Measurements from ENCODE around the gene DYSF. TPM values are rescaled to one million over a fixed set of nuclear protein-coding genes. Genes with fewer than 3 reads are reported as not detected.

The DYSF gene
- total and polyA plus RNA-seq, 8 donors: 17.8 to 71.4 (median 21.6) TPM

DNA sequence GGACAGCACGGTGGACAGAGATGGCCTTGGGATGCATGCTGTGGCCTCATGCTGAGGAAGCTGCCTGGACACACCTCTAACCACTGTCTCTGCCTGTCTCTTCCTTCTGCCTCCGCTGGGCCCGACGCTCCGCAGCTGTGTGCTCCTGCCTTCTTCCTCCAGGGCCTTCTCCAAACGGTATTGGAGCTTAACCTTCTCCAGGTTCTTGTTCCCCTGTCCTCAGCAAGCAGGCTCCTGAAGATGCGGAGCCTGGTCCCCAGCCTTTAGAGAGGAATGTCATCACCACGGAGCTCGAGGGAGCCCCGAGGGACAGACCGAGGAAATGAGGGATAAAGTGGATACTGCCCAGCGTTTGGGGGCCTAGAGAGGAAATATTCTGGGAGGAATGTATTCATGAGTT lies 155.1 kb downstream of the DYSF start:
- Histone ChIP-seq H3K27me3 (no peaks in the 10 kb centered on the region), H3K36me3 (peaks cover 0 to 75% of the 10 kb centered on the region in 2 donors), H3K9me3 (no peaks in the 10 kb centered on the region), H3K4me3 (no peak overlapping the region), H3K27ac (no peak overlapping the region), H3K4me1 (peaks cover 0 to 16% of the 10 kb centered on the region in 2 donors)
- ATAC-seq (no peak), DNase-seq (peak in 2 of 4 donors; percentile 20 to 22)
- TF ChIP-seq, protein P1, sequence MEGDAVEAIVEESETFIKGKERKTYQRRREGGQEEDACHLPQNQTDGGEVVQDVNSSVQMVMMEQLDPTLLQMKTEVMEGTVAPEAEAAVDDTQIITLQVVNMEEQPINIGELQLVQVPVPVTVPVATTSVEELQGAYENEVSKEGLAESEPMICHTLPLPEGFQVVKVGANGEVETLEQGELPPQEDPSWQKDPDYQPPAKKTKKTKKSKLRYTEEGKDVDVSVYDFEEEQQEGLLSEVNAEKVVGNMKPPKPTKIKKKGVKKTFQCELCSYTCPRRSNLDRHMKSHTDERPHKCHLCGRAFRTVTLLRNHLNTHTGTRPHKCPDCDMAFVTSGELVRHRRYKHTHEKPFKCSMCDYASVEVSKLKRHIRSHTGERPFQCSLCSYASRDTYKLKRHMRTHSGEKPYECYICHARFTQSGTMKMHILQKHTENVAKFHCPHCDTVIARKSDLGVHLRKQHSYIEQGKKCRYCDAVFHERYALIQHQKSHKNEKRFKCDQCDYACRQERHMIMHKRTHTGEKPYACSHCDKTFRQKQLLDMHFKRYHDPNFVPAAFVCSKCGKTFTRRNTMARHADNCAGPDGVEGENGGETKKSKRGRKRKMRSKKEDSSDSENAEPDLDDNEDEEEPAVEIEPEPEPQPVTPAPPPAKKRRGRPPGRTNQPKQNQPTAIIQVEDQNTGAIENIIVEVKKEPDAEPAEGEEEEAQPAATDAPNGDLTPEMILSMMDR (IDR thresholded peaks at IDR 0.05): no peak
- intact Hi-C loops (cut with DNase I): no loop called here

DNA sequence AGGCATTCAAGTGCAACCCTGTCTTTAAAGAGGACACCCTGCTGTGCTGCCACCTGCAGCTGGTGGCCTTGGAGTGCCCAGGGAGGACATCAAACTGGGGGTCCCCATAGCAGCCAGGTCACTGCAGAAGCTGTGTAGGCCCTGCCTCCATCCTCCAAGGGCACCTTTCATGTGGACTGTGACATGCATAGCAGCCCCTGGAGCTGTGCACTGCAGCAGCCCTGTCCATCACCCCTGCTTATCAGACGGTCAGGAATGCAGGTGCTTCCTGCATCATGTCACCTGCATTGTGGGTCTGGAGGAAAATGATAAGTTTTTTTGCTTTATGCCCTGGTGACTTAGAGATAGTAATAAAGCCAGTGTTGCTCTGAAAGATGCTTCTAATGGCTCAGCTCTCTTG lies 155.7 kb downstream of the DYSF start:
- Histone ChIP-seq H3K4me3 (no peak overlapping the region), H3K4me1 (peaks cover 0 to 16% of the 10 kb centered on the region in 2 donors), H3K36me3 (peaks cover 0 to 77% of the 10 kb centered on the region in 2 donors), H3K27ac (no peak overlapping the region), H3K27me3 (no peaks in the 10 kb centered on the region), H3K9me3 (no peaks in the 10 kb centered on the region)
- TF ChIP-seq, protein P1 (IDR thresholded peaks at IDR 0.05): no peak
- intact Hi-C loops (cut with DNase I): no loop called here
- DNase-seq: peak in 2 of 4 donors; percentile 24 to 27
- no peak for ATAC-seq

DNA sequence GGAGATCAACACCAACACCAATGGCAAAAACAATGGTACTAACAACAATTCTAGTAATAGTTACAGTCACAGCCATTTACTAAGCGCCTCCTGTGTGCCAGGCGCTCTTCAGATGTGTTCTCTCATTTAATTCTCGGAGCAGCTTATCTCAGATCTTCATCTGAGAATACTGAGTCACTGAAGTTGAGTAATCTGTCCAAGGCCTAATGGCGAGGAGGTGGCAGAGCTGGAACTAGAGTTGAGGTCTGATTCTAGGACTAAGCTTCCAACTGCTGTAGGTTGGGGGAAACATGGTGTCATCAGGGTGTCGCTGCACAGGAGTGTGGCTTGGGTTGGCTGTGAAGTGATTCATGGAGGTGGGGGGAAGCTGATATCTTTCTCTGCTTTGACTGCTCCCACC lies 156.1 kb downstream of the DYSF start:
- H3K27me3 ChIP-seq: no peaks in the 10 kb centered on the region
- no peaks in the 10 kb centered on the region for H3K9me3 ChIP-seq
- H3K4me1 ChIP-seq: peaks cover 0 to 16% of the 10 kb centered on the region in 2 donors
- intact Hi-C loops (cut with DNase I): no loop called here
- DNase-seq (peak in 2 of 4 donors; percentile 6 to 17), ATAC-seq (no peak)
- peaks cover 0 to 78% of the 10 kb centered on the region in 2 donors for H3K36me3 ChIP-seq
- TF ChIP-seq, protein P1 (IDR thresholded peaks at IDR 0.05): no peak
- H3K4me3 ChIP-seq: no peak overlapping the region
- no peak overlapping the region for H3K27ac ChIP-seq

DNA sequence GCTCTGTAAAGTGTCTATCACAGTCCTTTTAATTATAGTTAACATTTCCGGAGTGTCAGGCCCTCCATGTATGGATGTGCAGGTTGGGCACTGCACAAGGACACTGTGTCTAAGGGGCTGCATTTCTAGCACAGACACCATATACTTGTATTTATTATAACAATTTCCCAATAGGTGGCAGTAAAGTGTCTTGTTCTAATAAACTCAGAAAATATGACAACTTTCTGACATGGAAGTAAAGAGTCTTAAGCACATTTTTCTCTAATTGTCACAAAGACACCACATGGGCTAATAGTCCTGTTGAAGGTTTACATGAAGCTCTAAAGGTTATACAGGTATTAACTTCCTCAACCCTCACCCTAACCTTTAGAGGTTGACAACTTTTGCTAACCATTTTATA lies 156.6 kb downstream of the DYSF start:
- H3K9me3 ChIP-seq: no peaks in the 10 kb centered on the region
- ATAC-seq (peak; percentile 67), DNase-seq (no peak)
- TF ChIP-seq, protein P1 (IDR thresholded peaks at IDR 0.05): peak in 1 of 2 donors; percentile 16
- H3K4me3 ChIP-seq: no peak overlapping the region
- intact Hi-C loops (cut with DNase I): loop anchor here in 1 of 2 donors (5.0 kb wide), 1 partner anchor 187 kb away; no protein-coding TSS in a partner anchor
- H3K4me1 ChIP-seq: peaks cover 4 to 12% of the 10 kb centered on the region in 2 donors
- H3K36me3 ChIP-seq: peaks cover 0 to 81% of the 10 kb centered on the region in 2 donors
- no peak overlapping the region for H3K27ac ChIP-seq
- H3K27me3 ChIP-seq: no peaks in the 10 kb centered on the region

DNA sequence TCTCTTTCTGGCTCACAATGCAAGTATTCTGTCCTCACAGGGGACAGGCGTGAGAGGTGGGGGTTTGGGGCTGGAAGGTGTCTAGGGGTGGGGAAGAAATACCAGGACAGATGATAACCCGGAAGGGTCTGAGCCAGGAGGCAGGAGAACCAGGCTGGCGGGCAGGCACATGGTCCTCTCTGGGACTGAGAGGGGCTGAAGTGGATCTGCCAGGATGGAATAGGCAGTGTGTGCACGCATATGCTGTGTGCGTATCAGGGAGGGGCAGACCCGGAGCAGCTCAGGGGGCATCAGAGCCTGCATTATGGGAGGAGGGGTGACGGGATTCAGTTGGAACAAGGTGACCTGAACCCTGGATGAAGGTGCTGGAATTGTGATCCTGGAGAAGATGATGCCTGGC lies 157.3 kb downstream of the DYSF start:
- no peak for ATAC-seq
- intact Hi-C loops (cut with DNase I): loop anchor here in 1 of 2 donors (5.0 kb wide), 1 partner anchor 187 kb away; no protein-coding TSS in a partner anchor

More for the DNA sequence above, 157.3 kb downstream of the DYSF start:
- no peak overlapping the region for H3K4me3 ChIP-seq
- H3K27ac ChIP-seq: no peak overlapping the region
- H3K36me3 ChIP-seq: peaks cover 0 to 82% of the 10 kb centered on the region in 2 donors
- H3K4me1 ChIP-seq: peaks cover 11 to 15% of the 10 kb centered on the region in 2 donors
- H3K27me3 ChIP-seq: no peaks in the 10 kb centered on the region
- TF ChIP-seq, protein P1 (IDR thresholded peaks at IDR 0.05): no peak
- DNase-seq: peak in 2 of 4 donors; percentile 22 to 43
- no peaks in the 10 kb centered on the region for H3K9me3 ChIP-seq

Measured in left lung (tissue), 10 donors.